ENCODE data around the gene ADGRG6. TPM values are rescaled to one million over a fixed set of nuclear protein-coding genes. Genes with fewer than 3 reads are reported as not detected.

ADGRG6 gene
- polyA plus RNA-seq, 4 donors: 15.1 to 37.8 (median 33.0) TPM

- DNase-seq (ENCODE audit: low read depth in 4 of 4, low spot score in 3 of 4): no peak
Measured at GRCh38 chr6:142469220-142469619, 167.4 kb downstream of the ADGRG6 start.

- no peak for DNase-seq (ENCODE audit: low read depth in 4 of 4, low spot score in 3 of 4)
Measured at GRCh38 chr6:142470421-142470820, 168.6 kb downstream of the ADGRG6 start.

DNA sequence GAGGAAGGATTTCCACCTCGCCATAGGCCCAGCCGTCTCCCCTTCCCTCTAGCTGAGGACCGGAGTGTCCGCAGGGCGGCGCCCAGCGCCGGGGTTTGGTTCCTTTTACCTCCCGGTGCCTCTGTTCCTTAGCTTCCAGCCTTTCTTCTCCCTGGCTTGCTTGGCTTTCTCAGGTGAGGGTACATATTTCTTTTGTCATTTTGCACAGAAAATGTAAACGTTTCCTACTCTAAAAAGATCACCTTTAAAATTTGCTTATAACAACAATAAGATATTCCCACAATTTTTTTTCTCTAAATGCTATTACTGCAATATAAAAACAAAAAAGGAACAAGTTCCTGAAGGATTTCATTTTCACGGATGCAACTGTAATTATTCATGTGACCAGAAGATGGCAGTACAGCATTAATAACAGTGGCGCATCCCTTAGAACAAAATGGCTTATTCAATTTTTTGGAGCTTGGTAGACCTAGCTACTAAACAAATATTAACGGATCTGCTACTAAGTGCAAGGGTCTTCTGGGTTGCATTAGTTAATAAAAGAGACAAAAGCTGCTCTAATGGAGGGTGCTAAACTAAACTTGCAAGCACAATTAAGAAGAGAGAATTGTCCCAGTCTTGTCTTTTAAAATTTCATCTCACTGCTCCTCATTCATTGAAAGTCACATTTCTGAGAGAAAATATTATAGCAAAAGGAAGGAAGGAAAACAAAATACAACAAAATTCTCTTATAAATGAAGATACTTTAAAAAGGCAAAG, 172.9 kb downstream of the ADGRG6 start:
- DNase-seq (ENCODE audit: low read depth in 4 of 4, low spot score in 3 of 4): peak; percentile 19 to 36 (median 25)

GRCh38 chr6:142476452-142476851, 174.6 kb downstream of the ADGRG6 start:
- no peak for DNase-seq (ENCODE audit: low read depth in 4 of 4, low spot score in 3 of 4)

DNA sequence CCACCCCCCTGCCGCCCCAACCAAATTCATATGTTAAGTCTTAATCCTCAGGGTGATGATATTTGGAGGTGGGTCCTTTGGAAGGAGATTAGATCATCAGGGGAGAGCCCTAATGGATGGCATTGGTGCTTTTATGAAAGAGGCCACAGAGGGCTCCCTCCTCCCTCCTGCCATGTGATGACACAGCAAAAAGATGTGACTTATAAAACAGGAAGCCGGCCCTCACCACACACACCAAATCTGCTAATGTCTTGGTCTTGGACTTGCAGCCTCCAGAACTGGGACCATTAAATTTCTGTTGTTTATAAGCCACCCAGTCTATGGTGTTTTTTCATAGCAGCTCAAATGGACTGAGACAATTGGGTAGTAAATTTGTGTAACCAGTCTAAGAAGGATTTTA, 176.3 kb downstream of the ADGRG6 start:
- DNase-seq (ENCODE audit: low read depth in 4 of 4, low spot score in 3 of 4): no peak

- DNase-seq (ENCODE audit: low read depth in 4 of 4, low spot score in 3 of 4): no peak
Measured at GRCh38 chr6:142481466-142481865, 179.7 kb downstream of the ADGRG6 start.

DNA sequence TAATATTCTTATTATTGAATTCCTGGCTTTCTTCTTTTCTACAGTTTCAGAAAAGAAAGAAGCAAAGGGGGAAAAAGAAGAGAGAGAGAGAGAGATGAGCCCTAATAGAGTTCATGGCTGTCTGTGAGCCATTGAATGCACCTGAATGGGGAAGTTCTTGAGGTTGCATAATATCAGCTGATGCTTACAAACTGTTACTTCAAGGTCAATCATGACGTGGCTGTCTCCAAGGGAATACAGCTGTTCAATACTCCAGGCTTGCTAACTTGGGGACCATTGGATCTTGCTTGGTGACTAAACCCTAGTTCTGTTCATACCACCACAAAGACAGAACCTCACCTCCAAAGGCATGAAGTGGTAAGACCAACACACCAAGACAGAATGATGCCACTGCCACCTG, 180.4 kb downstream of the ADGRG6 start:
- no peak for DNase-seq (ENCODE audit: low read depth in 4 of 4, low spot score in 3 of 4)

- DNase-seq (ENCODE audit: low read depth in 4 of 4, low spot score in 3 of 4): no peak
Measured at GRCh38 chr6:142482974-142483373, 181.2 kb downstream of the ADGRG6 start.

- DNase-seq (ENCODE audit: low read depth in 4 of 4, low spot score in 3 of 4): no peak
Measured at GRCh38 chr6:142485256-142485655, 183.4 kb downstream of the ADGRG6 start.

- DNase-seq (ENCODE audit: low read depth in 4 of 4, low spot score in 3 of 4): no peak
Measured at GRCh38 chr6:142489722-142490610, 188.2 kb downstream of the ADGRG6 start.

Other genes with a start within 250 kb of the ADGRG6 start
- gene GJE1, start 169.1 kb upstream of the ADGRG6 start, polyA plus RNA-seq (ENCODE audit: insufficient read length in 4 of 4): not detected
- gene NMBR, start 154.9 kb upstream of the ADGRG6 start, polyA plus RNA-seq (ENCODE audit: insufficient read length in 4 of 4): under 1 TPM; 0.29 to 0.33 (median 0.32) TPM
- gene VTA1, start 154.7 kb upstream of the ADGRG6 start, polyA plus RNA-seq (ENCODE audit: insufficient read length in 4 of 4): 10 to 100 TPM; 66.7 to 94.0 (median 74.0) TPM